Amniotic epithelial cell (primary cell): ENCODE data around the gene ARL5A.
A peak's percentile ranks its signal among the peaks of the same experiment; 100 is the strongest.

Experiments used
- DNase-seq: peaks from one replicate; pipeline ENCODE4 v3.0.0-alpha.2; 2010; ENCODE audit warnings: low read depth

The ARL5A gene

DNA sequence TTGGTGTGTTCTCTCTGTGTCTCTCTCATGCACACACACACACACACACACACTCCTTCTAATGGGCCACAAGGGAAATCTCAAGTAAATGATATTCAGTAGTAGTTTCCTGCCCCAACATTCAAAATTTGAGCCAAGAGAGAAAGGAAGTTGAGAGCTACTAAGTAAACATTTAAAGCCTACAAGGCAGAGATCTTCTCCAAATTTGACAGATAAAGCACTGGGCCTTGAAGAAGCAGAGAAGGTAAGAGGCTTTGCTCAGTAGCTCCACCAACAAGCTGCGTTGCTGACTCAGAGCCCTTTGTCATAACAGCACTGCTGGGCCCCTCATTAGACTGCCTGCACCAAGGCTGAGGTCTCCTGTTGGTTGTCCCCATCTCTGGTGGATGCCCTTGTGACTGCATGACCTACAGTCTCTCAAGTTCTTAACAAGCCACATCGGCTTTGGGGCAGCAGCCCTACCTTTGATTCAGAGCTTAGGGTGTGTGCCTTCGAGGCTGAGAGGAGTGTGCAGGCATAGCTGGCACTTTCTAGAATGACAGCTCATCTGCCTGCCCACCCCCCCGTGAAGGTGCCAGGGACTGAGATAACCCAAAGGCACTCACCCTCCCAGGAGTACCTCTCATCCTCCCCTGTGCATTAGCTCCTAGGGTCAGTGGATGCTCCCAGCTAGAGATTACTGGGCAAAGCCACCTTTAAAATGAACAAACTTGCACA, 61.6 kb downstream of the ARL5A start:
- no peak for DNase-seq

DNA sequence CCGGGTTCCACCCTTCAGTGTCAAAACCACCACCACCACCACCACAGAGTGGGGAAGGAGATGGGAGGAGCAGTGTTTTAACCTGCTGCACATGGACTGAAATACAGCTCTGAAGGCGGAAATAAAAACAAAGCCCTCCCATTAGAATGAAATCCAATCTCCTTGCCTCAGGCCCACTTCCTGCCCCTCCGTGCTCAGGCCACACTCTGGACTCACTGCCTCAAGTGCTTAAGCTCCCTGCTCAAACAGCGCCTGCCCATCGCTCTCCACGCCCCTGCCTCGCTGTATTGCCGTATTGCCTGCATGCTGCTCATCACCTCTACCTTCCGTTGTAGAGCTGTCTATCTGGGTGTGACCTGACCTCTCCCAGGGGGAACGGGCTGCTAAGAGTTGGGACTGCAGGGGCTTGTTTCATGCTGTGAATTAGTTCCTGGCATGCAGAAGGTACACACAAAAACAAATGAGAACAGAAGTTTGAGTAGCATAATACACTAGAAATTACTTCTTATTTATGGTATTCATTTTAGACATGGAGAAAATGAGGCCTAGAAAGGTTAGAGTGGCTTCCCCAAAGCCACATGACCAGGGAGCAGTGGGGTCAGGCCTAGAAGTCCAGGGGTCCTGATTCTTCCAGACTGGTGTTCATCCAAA, 62.3 kb downstream of the ARL5A start:
- DNase-seq: no peak

DNA sequence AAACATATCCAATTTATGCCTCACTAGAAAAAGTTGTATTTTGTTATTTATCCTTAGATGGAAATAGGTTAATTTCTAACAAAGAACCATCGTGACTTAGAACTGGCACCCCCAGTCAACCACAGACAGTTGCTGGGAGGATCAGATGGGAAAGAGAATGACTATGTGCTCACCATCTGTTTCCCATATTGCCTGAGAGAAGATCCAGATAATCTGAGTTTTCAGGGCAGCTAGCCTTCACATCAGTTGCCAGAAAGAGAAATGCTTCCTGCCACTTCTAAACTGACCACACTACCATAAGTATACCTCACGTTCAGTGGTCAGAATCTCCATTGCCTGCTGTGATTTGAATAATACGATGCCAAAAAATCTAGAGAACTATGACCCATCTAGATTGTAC, 65.5 kb downstream of the ARL5A start:
- no peak for DNase-seq

DNA sequence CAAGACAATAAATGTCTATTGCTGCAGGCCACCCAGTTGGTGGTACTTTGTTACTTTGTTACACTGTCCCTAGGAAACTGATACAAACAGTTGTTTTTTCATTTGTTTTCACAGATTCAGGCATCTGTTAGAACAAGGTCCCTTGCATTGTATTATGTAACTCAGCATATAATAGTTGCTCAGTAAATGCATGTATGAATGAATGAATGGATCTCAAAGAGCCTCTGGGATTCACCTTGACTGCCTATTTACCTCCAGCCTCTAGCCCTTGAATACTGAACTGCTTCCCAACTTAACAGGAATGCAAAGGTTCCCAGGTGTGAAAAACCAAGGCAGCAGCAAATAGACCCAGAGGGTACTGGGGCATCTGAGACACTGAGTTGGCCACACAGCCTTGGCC, 66.5 kb downstream of the ARL5A start:
- no peak for DNase-seq

DNA sequence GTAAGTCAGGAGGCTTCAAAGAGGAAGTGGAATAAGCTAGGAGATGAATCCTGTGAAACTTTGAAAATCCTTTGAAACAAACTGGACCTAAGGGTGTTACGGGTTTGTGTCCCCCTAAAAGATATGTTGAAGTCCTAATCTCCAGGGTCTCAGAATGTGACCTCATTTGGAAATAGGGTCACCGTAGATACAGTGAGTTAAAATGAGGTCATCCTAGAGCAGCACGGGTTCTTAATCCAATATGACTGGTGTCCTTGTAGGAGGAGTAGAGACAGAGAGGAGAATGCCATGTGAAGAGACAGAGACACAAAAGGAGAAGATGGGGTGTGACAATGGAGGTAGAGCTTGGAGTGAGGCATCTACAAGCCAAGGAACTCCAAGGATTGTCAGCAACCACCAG, 67.0 kb downstream of the ARL5A start:
- DNase-seq: no peak

DNA sequence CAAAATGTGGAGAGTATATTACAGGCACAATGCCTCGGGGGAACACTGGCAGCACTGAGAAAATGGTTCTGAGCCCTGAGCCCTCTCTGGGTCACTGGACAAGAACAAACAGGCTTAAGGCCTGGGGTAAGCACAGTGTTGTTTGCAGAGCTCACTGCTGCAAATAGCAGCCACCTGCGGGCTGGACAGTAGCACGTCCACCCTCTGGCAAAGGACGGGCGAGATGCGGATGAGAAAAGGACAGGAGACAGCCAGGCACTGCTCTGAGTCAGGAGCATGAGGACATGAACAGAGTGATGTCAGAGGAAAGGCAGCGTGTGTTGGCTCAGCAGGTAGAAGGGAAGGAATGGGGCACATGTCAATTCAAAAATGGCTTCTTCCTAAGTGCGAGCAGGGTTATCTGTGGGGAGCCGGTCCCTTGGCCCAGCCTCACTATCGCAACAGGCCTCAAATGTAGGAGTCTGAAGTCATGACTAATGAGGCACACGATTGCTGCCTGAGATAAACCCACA, 68.0 kb downstream of the ARL5A start:
- DNase-seq: peak; percentile 38

DNA sequence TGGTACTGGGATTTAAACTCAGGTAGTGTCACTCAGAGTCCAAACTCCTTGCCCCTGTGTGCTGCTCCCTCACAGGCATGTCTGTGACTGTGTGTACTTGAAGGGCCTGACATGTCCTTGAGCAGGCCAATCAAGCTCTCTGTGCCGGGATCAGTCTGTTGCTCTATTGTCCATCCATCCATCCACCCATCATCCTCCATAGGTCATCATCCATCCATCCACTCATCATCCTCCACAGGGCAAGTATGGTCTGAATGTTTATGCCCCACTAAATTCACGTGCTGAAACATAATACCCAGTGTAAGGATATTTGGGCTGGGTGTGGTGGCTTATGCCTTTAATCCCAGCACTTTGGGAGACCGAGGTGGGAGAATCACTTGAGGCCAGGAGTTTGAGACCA, 69.5 kb downstream of the ARL5A start:
- DNase-seq: no peak

DNA sequence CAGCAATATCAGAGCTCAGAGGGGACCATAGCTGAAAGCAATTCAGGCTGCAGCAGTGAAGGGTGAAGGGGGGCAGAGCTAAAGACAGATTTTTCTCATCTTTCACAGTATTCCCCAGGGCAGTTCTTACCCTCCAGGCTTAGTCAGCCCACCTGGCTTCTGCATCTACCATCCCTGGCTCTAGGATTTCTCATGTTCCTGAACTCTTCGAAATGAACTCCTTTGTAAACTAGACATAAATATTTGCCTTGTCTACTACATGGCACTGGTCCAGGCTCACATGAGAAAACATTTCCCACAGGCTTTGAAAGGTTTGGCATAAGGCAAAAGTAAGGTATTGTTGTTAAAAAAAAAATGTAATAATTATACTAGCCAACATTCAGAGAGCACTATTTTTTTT, 70.4 kb downstream of the ARL5A start:
- peak; percentile 36 for DNase-seq

DNA sequence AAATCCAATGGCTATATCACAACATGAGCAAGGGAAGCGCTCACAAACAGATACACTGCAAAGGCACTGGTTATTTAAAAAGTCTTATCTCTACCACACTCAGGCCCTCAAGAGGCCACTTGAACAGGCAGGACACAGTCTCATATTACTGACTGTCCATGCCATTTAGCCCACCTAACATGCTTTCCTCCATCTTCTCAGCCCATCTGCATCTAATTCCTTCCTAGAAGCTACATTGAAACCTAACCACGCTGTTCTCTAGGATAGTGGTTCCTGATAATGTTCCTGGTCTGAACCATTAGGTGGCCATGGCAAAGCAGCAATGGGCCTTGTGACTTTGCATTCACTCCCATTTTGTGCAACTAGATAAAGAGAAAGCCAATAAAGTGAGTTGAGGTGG, 71.4 kb downstream of the ARL5A start:
- DNase-seq: no peak

DNA sequence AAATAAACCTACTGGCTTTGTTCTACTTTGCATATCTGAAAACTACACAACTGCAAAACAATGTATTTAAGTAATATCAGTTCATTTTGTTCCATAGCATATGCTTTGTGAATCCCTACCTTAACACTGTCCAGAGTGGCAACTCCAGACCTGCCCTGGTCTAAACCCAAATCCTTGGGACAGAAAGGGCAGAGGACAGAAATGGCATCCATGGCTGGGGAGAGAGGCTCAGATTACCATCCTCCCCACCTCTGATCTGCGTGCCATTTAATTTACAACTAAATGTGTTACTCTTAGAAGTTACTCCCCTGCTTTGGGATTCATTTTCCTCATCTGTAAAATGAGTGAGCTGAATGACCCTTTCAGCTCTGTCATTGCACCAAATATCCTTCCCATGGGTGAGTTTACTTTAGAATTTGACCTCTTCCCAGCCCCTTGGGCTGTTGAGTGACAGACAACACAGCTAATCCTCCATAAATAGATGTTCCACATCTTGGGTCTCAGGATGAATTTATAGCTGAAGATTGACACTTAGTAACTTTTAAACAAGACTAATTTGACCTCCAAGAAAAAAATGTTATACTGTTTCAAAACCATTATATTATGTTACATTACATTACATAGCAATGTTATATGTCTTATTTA, 73.8 kb downstream of the ARL5A start:
- no peak for DNase-seq

DNA sequence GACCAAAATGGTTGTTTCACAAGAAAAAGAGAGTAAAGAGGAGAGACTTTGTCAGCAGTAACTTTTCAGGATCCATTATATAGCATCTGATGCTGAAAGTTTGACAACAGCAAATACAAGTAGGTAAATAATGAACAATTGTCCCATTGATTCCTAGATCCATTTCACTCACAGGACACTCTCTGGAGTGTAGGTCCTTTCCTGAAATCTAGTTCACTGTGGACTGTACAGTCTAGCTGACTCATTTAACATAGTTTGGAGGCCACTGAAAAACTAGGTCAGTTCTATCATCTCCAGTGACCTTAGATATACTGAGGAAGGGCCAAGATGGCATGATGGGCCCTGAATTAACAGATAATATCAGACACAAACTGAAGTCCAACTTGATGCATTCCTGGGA, 74.7 kb downstream of the ARL5A start:
- DNase-seq: no peak
